H1 (cell line): ENCODE data around the gene KRTAP20-1. TPM values are rescaled to one million over a fixed set of nuclear protein-coding genes. Genes with fewer than 3 reads are reported as not detected.

Experiments
- CTCF ChIA-PET: fragments of 300-600 bp; sonication (Branson Sonifier 250); formaldehyde crosslinking; loops from one replicate; lab custom pipeline; 2021; ENCODE audit not compliant: partially characterized antibody; lab: Charles Lee
- POLR2A ChIA-PET: fragments of 300-600 bp; sonication (Branson Sonifier 250); formaldehyde crosslinking; loops from one replicate; lab custom pipeline; 2021; ENCODE audit warnings: inconsistent platforms; ENCODE audit not compliant: partially characterized antibody; lab: Charles Lee
- DNase-seq, 2 experiments: peaks; one replicate each; pipeline versions ENCODE4 v3.0.0 to v3.0.0-alpha.2; 2010 to 2022; ENCODE audit warnings: low spot score in 2 of 2, low read depth in 1 of 2, mixed read lengths in 1 of 2
- FAIRE-seq: peaks from 2 replicates; lab custom pipeline; 2011; peaks lifted over from hg19 to GRCh38; lab: Jason Lieb, UNC
- H2AFZ ChIP-seq: 2 replicates; pipeline ENCODE4 v1.8.1; 2012; ENCODE audit warnings: low read length, inconsistent platforms
- H2AK5ac ChIP-seq: 2 replicates; pipeline ENCODE4 v1.6.1; 2013; ENCODE audit warnings: low read depth, low read length
- H2BK120ac ChIP-seq: replicated peaks from 2 replicates; pipeline ENCODE3; 2013; ENCODE audit warnings: low read depth, low read length, inconsistent platforms
- H2BK12ac ChIP-seq: 2 replicates; pipeline ENCODE4 v1.6.1; 2013; ENCODE audit warnings: low read depth, low read length
- H2BK15ac ChIP-seq: 2 replicates; pipeline ENCODE4 v1.6.1; 2013; ENCODE audit warnings: low read length
- H2BK20ac ChIP-seq: 2 replicates; pipeline ENCODE4 v1.6.1; 2013; ENCODE audit warnings: low read length
- H2BK5ac ChIP-seq: 2 replicates; pipeline ENCODE4 v1.6.1; 2013; ENCODE audit warnings: low read depth, low read length
- H3K14ac ChIP-seq: 2 replicates; pipeline ENCODE4 v1.6.1; 2013; ENCODE audit warnings: inconsistent platforms; ENCODE audit not compliant: insufficient read length
- H3K18ac ChIP-seq: 2 replicates; pipeline ENCODE4 v1.6.1; 2013; ENCODE audit warnings: low read length; ENCODE audit errors: extremely low read depth
- H3K23ac ChIP-seq: 2 replicates; pipeline ENCODE4 v1.6.1; 2013; ENCODE audit warnings: inconsistent platforms; ENCODE audit not compliant: insufficient read length
- H3K23me2 ChIP-seq: 2 replicates; pipeline ENCODE4 v1.6.1; 2013; ENCODE audit warnings: low read depth, low read length
- H3K27ac ChIP-seq: 2 replicates; pipeline ENCODE4 v1.6.1; 2011; ENCODE audit warnings: low read depth, low read length, inconsistent platforms
- H3K27me3 ChIP-seq, 4 experiments: replicated peaks in 1 of 4; 1 replicate in 1 of 4; 2 replicates in 3 of 4; pipeline versions ENCODE4 v1.6.1 to v1.8.1; 2011 to 2013; ENCODE audit warnings: low read length in 3 of 4, mild to moderate bottlenecking in 3 of 4, inconsistent platforms in 2 of 4, mixed read lengths in 2 of 4, moderate library complexity in 1 of 4; ENCODE audit not compliant: control insufficient read depth in 3 of 4, insufficient read depth in 3 of 4; ENCODE audit errors: extremely low read depth in 1 of 4
- H3K36me3 ChIP-seq, 4 experiments: 2 replicates each; pipeline versions ENCODE4 v1.6.1 to v1.8.1; 2011 to 2013; ENCODE audit warnings: mild to moderate bottlenecking in 4 of 4, low read length in 3 of 4, moderate library complexity in 2 of 4, control low read depth in 1 of 4, inconsistent platforms in 1 of 4; ENCODE audit not compliant: insufficient read depth in 4 of 4, control insufficient read depth in 2 of 4
- H3K4ac ChIP-seq: replicated peaks from 2 replicates; pipeline ENCODE3; 2013; ENCODE audit warnings: low read length, low read depth, mixed read lengths, inconsistent platforms; ENCODE audit not compliant: insufficient read length
- H3K4me1 ChIP-seq, 4 experiments: replicated peaks in 1 of 4; 1 replicate in 1 of 4; 2 replicates in 3 of 4; pipeline versions ENCODE4 v1.6.1 to v1.8.1; 2011 to 2013; ENCODE audit warnings: low read length in 3 of 4, inconsistent platforms in 2 of 4, mixed read lengths in 1 of 4; ENCODE audit not compliant: insufficient read depth in 4 of 4, control insufficient read depth in 3 of 4
- H3K4me2 ChIP-seq, 2 experiments: 2 replicates each; pipeline versions ENCODE4 v1.6.1 to v1.8.1; 2011 to 2013; ENCODE audit warnings: low read depth in 2 of 2, low read length in 2 of 2, control low read depth in 1 of 2, inconsistent platforms in 1 of 2, mild to moderate bottlenecking in 1 of 2; ENCODE audit not compliant: insufficient read depth in 1 of 2
- H3K4me3 ChIP-seq, 4 experiments: fragments of 200-600, 300-600 bp in 1 of 4; sonication (generic), shearing (Covaris generic), sonication (Bioruptor Twin) in 1 of 4; 2 replicates each; pipeline versions ENCODE4 v1.5.1 to v1.8.1; 2011 to 2016; ENCODE audit warnings: low read length in 4 of 4, low read depth in 3 of 4, control low read depth in 2 of 4, inconsistent platforms in 2 of 4, mild to moderate bottlenecking in 2 of 4, mixed read lengths in 1 of 4, moderate library complexity in 1 of 4; ENCODE audit not compliant: insufficient read depth in 2 of 4; ENCODE audit errors: extremely low read depth in 1 of 4
- H3K56ac ChIP-seq: replicated peaks from 2 replicates; pipeline ENCODE3; 2013; ENCODE audit warnings: low read depth, mild to moderate bottlenecking, mixed read lengths, low read length, inconsistent platforms; ENCODE audit not compliant: insufficient read length
- H3K79me1 ChIP-seq: 2 replicates; pipeline ENCODE4 v1.6.1; 2013; ENCODE audit warnings: low read depth, low read length, control low read depth
- H3K79me2 ChIP-seq, 2 experiments: 2 replicates each; pipeline versions ENCODE4 v1.6.1 to v1.8.1; 2012 to 2013; ENCODE audit warnings: low read length in 2 of 2, mild to moderate bottlenecking in 2 of 2, inconsistent platforms in 1 of 2; ENCODE audit not compliant: insufficient read depth in 2 of 2, control insufficient read depth in 1 of 2
- H3K9ac ChIP-seq, 4 experiments: replicated peaks in 1 of 4; 1 replicate in 1 of 4; 2 replicates in 3 of 4; pipeline versions ENCODE4 v1.6.1 to v1.8.1; 2011 to 2013; ENCODE audit warnings: low read depth in 3 of 4, low read length in 3 of 4, control low read depth in 2 of 4, mild to moderate bottlenecking in 2 of 4, moderate library complexity in 2 of 4, inconsistent platforms in 1 of 4; ENCODE audit errors: extremely low read depth in 1 of 4
- H3K9me3 ChIP-seq, 2 experiments: 2 replicates each; pipeline versions ENCODE4 v1.6.1 to v1.8.1; 2012 to 2013; ENCODE audit warnings: mild to moderate bottlenecking in 2 of 2, moderate library complexity in 2 of 2, control low read depth in 1 of 2, inconsistent platforms in 1 of 2, low read depth in 1 of 2, low read length in 1 of 2, mixed read lengths in 1 of 2; ENCODE audit not compliant: insufficient read depth in 2 of 2
- H4K20me1 ChIP-seq, 2 experiments: replicated peaks in 1 of 2; 2 replicates each; pipeline versions ENCODE3 to v1.8.1; 2011 to 2013; ENCODE audit warnings: inconsistent platforms in 2 of 2, low read length in 2 of 2, mild to moderate bottlenecking in 1 of 2; ENCODE audit not compliant: insufficient read depth in 2 of 2, control insufficient read depth in 1 of 2
- H4K5ac ChIP-seq: 2 replicates; pipeline ENCODE4 v1.6.1; 2013; ENCODE audit warnings: low read length, low read depth, mixed read lengths, inconsistent platforms; ENCODE audit not compliant: insufficient read length
- H4K8ac ChIP-seq: 2 replicates; pipeline ENCODE4 v1.8.0; 2013; ENCODE audit warnings: mild to moderate bottlenecking, moderate library complexity, low read length, inconsistent platforms; ENCODE audit not compliant: insufficient read depth; ENCODE audit errors: extremely low read depth
- H4K91ac ChIP-seq: replicated peaks from 2 replicates; pipeline ENCODE3; 2013; ENCODE audit warnings: low read length, mixed read lengths, inconsistent platforms; ENCODE audit not compliant: insufficient read length
- CBX5 ChIP-seq: fragments of 300-800, 300-1000 bp; sonication (generic); IDR thresholded peaks from 2 replicates; pipeline ENCODE4 v1.7.1; 2016; ENCODE audit warnings: antibody characterized with exemption, low read length, low read depth
- EZH2 ChIP-seq: fragments of 200-600 bp; sonication (generic); IDR thresholded peaks from 2 replicates; pipeline ENCODE4 v1.7.1; 2012; ENCODE audit warnings: low read depth, mild to moderate bottlenecking, moderate library complexity, low read length, inconsistent platforms; ENCODE audit not compliant: severe bottlenecking
- GABPA ChIP-seq: IDR thresholded peaks from 2 replicates; pipeline ENCODE4 v1.6.1; 2011; ENCODE audit warnings: mild to moderate bottlenecking, low read length, moderate library complexity, borderline replicate concordance; ENCODE audit not compliant: insufficient read depth
- HDAC2 ChIP-seq, 2 experiments: fragments of 300-600 bp in 1 of 2; sonication (generic) in 1 of 2; IDR thresholded peaks; 2 replicates each; pipeline ENCODE4 v1.6.1; 2011 to 2012; ENCODE audit warnings: low read depth in 2 of 2, low read length in 2 of 2, mild to moderate bottlenecking in 2 of 2, moderate library complexity in 2 of 2, borderline replicate concordance in 1 of 2, inconsistent platforms in 1 of 2
- HDAC6 ChIP-seq: IDR thresholded peaks from one replicate; pipeline ENCODE4 v1.7.1; 2012; ENCODE audit warnings: low read depth, mild to moderate bottlenecking, inconsistent platforms, low read length, moderate library complexity
- KDM4A ChIP-seq: IDR thresholded peaks from one replicate; pipeline ENCODE4 v1.7.1; 2012; ENCODE audit warnings: low read depth, mild to moderate bottlenecking, moderate library complexity, low read length, inconsistent platforms; ENCODE audit not compliant: severe bottlenecking
- KDM5A ChIP-seq: fragments of 200-600 bp; IDR thresholded peaks from 2 replicates; pipeline ENCODE4 v1.7.1; 2012; ENCODE audit warnings: mild to moderate bottlenecking, low read length, inconsistent platforms, mixed read lengths
- MAFK ChIP-seq: IDR thresholded peaks from 2 replicates; pipeline ENCODE4 v1.6.1; 2012; ENCODE audit warnings: low read depth, mild to moderate bottlenecking, improper control_type of control experiment, low read length
- RBBP5 ChIP-seq: IDR thresholded peaks from 2 replicates; pipeline ENCODE4 v1.7.1; 2012; ENCODE audit warnings: low read depth, mild to moderate bottlenecking, inconsistent platforms, low read length, moderate library complexity, borderline replicate concordance
- RFX5 ChIP-seq: IDR thresholded peaks from 2 replicates; pipeline ENCODE4 v1.6.1; 2011; ENCODE audit warnings: low read depth, low read length, improper control_type of control experiment, borderline replicate concordance
- SRF ChIP-seq: IDR thresholded peaks from 2 replicates; pipeline ENCODE4 v1.6.1; 2011; ENCODE audit warnings: mild to moderate bottlenecking, low read depth, low read length, moderate library complexity
- YY1 ChIP-seq: IDR thresholded peaks from 2 replicates; pipeline ENCODE4 v1.6.1; 2011; ENCODE audit warnings: low read depth, mild to moderate bottlenecking, low read length
- WGBS, 2 experiments: shearing (Covaris generic) in 1 of 2; methylation state at CpG; one replicate each; pipeline versions ENCODE4 v1.1.6 to v1.1.7; 2013 to 2015; ENCODE audit warnings: low lambda C conversion rate in 2 of 2, mixed read lengths in 2 of 2, inconsistent platforms in 1 of 2, low coverage in 1 of 2, missing lambda C conversion rate in 1 of 2; ENCODE audit not compliant: insufficient replicate concordance in 2 of 2, insufficient coverage in 1 of 2, insufficient read length in 1 of 2; ENCODE audit errors: extremely low coverage in 1 of 2, missing lambda C conversion rate in 1 of 2; 5-methylcytosine and 5-hydroxymethylcytosine counted together
- polyA plus RNA-seq, 7 experiments: library from polyadenylated mRNA; depleted of rRNA in 3 of 7; stranded (reverse) in 5 of 7; unstranded in 2 of 7; fragments of >200 nt in 5 of 7; fragments of 200-250 nt in 2 of 7; gene quantifications; 1 replicate in 5 of 7; 2 replicates in 1 of 7; 4 replicates in 1 of 7; pipeline versions ENCODE4 v1.2.1 to v1.2.3, GENCODE V29; 2011 to 2013; ENCODE audit warnings: missing spikeins in 2 of 7, mixed read lengths in 2 of 7
- total RNA-seq: library from RNA; stranded (reverse); fragmentation: NEBNext Ultra II Directional; extraction: Animal tissue kit (Norgen Biotek cat#: 25700); gene quantifications from 2 replicates; pipeline ENCODE4 v1.2.1, GENCODE V29; 2021

The KRTAP20-1 gene
- total and polyA plus RNA-seq, 2 of the 8 experiments (the other 6 are each of a cell fraction or from before 2014, with no cell fraction given) = not detected

DNA sequence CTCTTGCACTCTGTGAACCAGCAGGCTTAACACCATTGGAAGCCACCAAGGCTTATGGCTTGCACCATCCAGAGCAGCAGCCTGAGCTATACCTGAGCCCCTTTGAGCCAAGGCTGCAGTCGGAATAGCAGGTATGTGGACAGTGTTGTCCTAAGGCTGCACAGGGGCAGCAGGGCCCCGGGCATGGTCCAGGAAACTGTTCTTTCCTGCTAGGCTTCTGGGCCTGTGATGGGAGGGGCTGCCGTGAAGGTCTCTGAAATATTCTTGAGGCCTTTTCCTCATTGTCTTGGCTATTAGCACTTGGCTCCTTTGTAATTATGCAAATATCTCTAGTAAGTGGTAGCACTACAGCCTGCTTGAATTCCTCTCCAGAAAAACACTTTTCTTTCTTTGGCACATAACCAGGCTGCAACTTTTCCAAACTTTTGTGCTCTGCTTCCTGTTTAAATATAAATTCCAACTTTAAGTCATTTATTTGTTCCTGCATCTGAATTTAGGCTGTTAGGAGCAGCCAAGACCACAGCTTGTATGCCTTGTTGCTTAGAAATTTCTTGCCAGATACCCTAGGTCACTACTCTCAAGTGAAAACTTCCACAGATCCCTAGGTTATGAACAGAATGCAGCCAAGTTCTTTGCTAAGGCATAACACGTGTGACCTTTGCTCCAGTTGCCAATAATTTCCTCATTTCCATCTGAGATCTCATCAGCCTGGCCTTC, 9.4 kb downstream of the KRTAP20-1 start:
- H2AK5ac ChIP-seq = no peak overlapping the region
- no peak overlapping the region for H3K9ac ChIP-seq
- no peak for DNase-seq
- no peak overlapping the region for H4K91ac ChIP-seq
- peaks cover 7% of the 10 kb centered on the region in 2 experiments for H3K9me3 ChIP-seq
- H3K4me3 ChIP-seq = no peak overlapping the region
- H3K27me3 ChIP-seq = peaks cover 0 to 1% (median 0%) of the 10 kb centered on the region in 4 experiments; a peak in 1 of 7 replicates
- no peak overlapping the region for H2BK20ac ChIP-seq
- H3K18ac ChIP-seq = no peak overlapping the region
- ChIA-PET CTCF (no interaction called here), POLR2A (no interaction called here)
- no peak overlapping the region for H3K4me2 ChIP-seq
- H4K20me1 ChIP-seq = no peaks in the 10 kb centered on the region
- FAIRE-seq = no peak
- WGBS, 2 experiments = 93% methylated on average over 4 of the region's 4 CpGs; no CpG with 5 or more reads in 1 of the 2 experiments
- no peak overlapping the region for H3K56ac ChIP-seq
- H2BK12ac ChIP-seq = no peak overlapping the region
- no peak overlapping the region for H3K23ac ChIP-seq
- H3K4ac ChIP-seq = no peak overlapping the region
- no peak overlapping the region for H4K8ac ChIP-seq
- H4K5ac ChIP-seq = no peak overlapping the region
- H3K23me2 ChIP-seq = no peaks in the 10 kb centered on the region
- no peak overlapping the region for H2BK15ac ChIP-seq
- no peak overlapping the region for H3K14ac ChIP-seq
- no peaks in the 10 kb centered on the region for H3K79me2 ChIP-seq
- no peak overlapping the region for H2BK120ac ChIP-seq
- H2AFZ ChIP-seq = no peak overlapping the region
- peaks cover 0 to 2% (median 0%) of the 10 kb centered on the region in 4 experiments; a peak in 2 of 7 replicates for H3K4me1 ChIP-seq
- H2BK5ac ChIP-seq = no peak overlapping the region
- no peaks in the 10 kb centered on the region for H3K36me3 ChIP-seq
- H3K27ac ChIP-seq = no peak overlapping the region
- H3K79me1 ChIP-seq = no peaks in the 10 kb centered on the region
- TF ChIP-seq CBX5 (no peak), RFX5 (no peak), SRF (no peak), KDM5A (no peak), HDAC6 (no peak), EZH2 (no peak), KDM4A (no peak), HDAC2 (IDR thresholded peaks at IDR 0.05; ENCODE audit: borderline replicate concordance in 1 of 2, low read depth in 2 of 2, low read length in 2 of 2) (no peak), GABPA (no peak), MAFK (no peak), YY1 (no peak), RBBP5 (no peak)
